SK-N-SH (cell line): ENCODE measurements around the gene WIPF2. TPM values are rescaled to one million over a fixed set of nuclear protein-coding genes. Genes with fewer than 3 reads are reported as not detected.

ENCODE experiments used
- CTCF ChIA-PET: fragments of 300-600, 350-600 bp; formaldehyde crosslinking; extraction: SDS; loops from one replicate; lab custom pipeline; 2021; lab: Yijun Ruan, JAX
- POLR2A ChIA-PET: fragments of 350-600 bp; sonication (Branson Sonifier 250); formaldehyde crosslinking; extraction: SDS; loops from one replicate; lab custom pipeline; 2020; ENCODE audit warnings: antibody characterized with exemption, inconsistent platforms; lab: Yijun Ruan, JAX
- DNase-seq: peaks from one replicate; pipeline ENCODE4 v3.0.0; 2012
- H2AFZ ChIP-seq: fragments of 200-600 bp; sonication (generic); 2 replicates; pipeline ENCODE4 v1.8.1; 2016; ENCODE audit warnings: antibody characterized with exemption, mild to moderate bottlenecking, low read depth
- H3F3A ChIP-seq: fragments of 200-600 bp; sonication (generic); replicated peaks from 2 replicates; pipeline ENCODE3; 2016; ENCODE audit warnings: antibody characterized with exemption, mild to moderate bottlenecking; ENCODE audit not compliant: insufficient read depth
- H3K27ac ChIP-seq, 2 experiments: fragments of 200-500 bp in 1 of 2; fragments of 200-600 bp in 1 of 2; sonication (Bioruptor generic) in 1 of 2; sonication (generic), shearing (Covaris generic) in 1 of 2; 2 replicates each; pipeline versions ENCODE4 v1.5.1 to v1.6.1; 2014 to 2016; ENCODE audit warnings: low read depth in 2 of 2, inconsistent platforms in 1 of 2, low read length in 1 of 2, mild to moderate bottlenecking in 1 of 2, mixed read lengths in 1 of 2
- H3K27me3 ChIP-seq: fragments of 200-600 bp; sonication (generic), shearing (Covaris generic); 2 replicates; pipeline ENCODE4 v1.6.1; 2016; ENCODE audit warnings: mixed run types; ENCODE audit not compliant: insufficient read depth
- H3K36me3 ChIP-seq, 2 experiments: fragments of 200-500 bp in 1 of 2; fragments of 200-600 bp in 1 of 2; sonication (Bioruptor generic) in 1 of 2; sonication (generic) in 1 of 2; replicated peaks in 1 of 2; 2 replicates each; pipeline versions ENCODE3 to v1.5.1; 2014 to 2016; ENCODE audit warnings: low read length in 1 of 2, mild to moderate bottlenecking in 1 of 2; ENCODE audit not compliant: insufficient read depth in 2 of 2, control insufficient read depth in 1 of 2
- H3K4me1 ChIP-seq, 2 experiments: fragments of 200-500 bp in 1 of 2; fragments of 200-600 bp in 1 of 2; sonication (Bioruptor generic) in 1 of 2; sonication (generic), shearing (Covaris generic) in 1 of 2; 2 replicates each; pipeline versions ENCODE4 v1.5.1 to v1.6.1; 2014 to 2016; ENCODE audit warnings: low read depth in 1 of 2, low read length in 1 of 2, mixed run types in 1 of 2; ENCODE audit not compliant: insufficient read depth in 2 of 2, control insufficient read depth in 1 of 2
- H3K4me2 ChIP-seq: fragments of 200-600 bp; sonication (generic), shearing (Covaris generic); 2 replicates; pipeline ENCODE4 v1.6.1; 2017; ENCODE audit warnings: mixed run types
- H3K4me3 ChIP-seq, 2 experiments: fragments of 200-500 bp in 1 of 2; fragments of 200-600 bp in 1 of 2; sonication (Bioruptor generic) in 1 of 2; sonication (generic), shearing (Covaris generic) in 1 of 2; 2 replicates each; pipeline versions ENCODE4 v1.5.1 to v1.8.1; 2014 to 2016; ENCODE audit warnings: low read depth in 2 of 2, inconsistent platforms in 1 of 2, low read length in 1 of 2, mild to moderate bottlenecking in 1 of 2, mixed read lengths in 1 of 2, moderate library complexity in 1 of 2
- H3K79me2 ChIP-seq: fragments of 200-600 bp; sonication (generic); 2 replicates; pipeline ENCODE4 v1.8.1; 2017; ENCODE audit warnings: mild to moderate bottlenecking; ENCODE audit not compliant: insufficient read depth
- H3K9ac ChIP-seq: fragments of 200-600 bp; sonication (generic); 2 replicates; pipeline ENCODE4 v1.6.1; 2017; ENCODE audit warnings: mixed run types
- H3K9me2 ChIP-seq: fragments of 200-600 bp; sonication (generic); 2 replicates; pipeline ENCODE4 v1.6.1; 2017; ENCODE audit warnings: mixed run types
- H3K9me3 ChIP-seq: fragments of 200-600 bp; sonication (generic); 2 replicates; pipeline ENCODE4 v1.6.1; 2017; ENCODE audit warnings: mixed run types, mild to moderate bottlenecking, moderate library complexity
- H4K20me1 ChIP-seq: fragments of 200-600 bp; sonication (generic); 2 replicates; pipeline ENCODE4 v1.6.1; 2017; ENCODE audit warnings: mild to moderate bottlenecking, mixed run types; ENCODE audit not compliant: insufficient read depth
- CHD2 ChIP-seq: fragments of 150-350 bp; IDR thresholded peaks from 2 replicates; pipeline ENCODE4 v1.6.1; 2018; ENCODE audit warnings: low read length; ENCODE audit not compliant: partially characterized antibody
- EP300 ChIP-seq, 2 experiments: IDR thresholded peaks; 2 replicates each; pipeline versions ENCODE4 v1.4.0 to v1.6.1; 2012; ENCODE audit warnings: borderline replicate concordance in 1 of 2, low read depth in 1 of 2, low read length in 1 of 2
- FOSL2 ChIP-seq: IDR thresholded peaks from 2 replicates; pipeline ENCODE4 v1.4.0; 2012; ENCODE audit warnings: low read depth, mild to moderate bottlenecking, moderate library complexity, borderline replicate concordance
- FOXM1 ChIP-seq: IDR thresholded peaks from 2 replicates; pipeline ENCODE4 v1.4.0; 2012; ENCODE audit warnings: low read depth, mild to moderate bottlenecking
- GABPA ChIP-seq: IDR thresholded peaks from 2 replicates; pipeline ENCODE4 v1.4.0; 2012; ENCODE audit warnings: low read depth, mild to moderate bottlenecking
- MXI1 ChIP-seq: IDR thresholded peaks from 2 replicates; pipeline ENCODE4 v1.6.1; 2012; ENCODE audit warnings: mild to moderate bottlenecking, low read depth, low read length, improper control_type of control experiment
- NFIC ChIP-seq: IDR thresholded peaks from 2 replicates; pipeline ENCODE4 v1.4.0; 2012; ENCODE audit warnings: borderline replicate concordance
- POLR2AphosphoS5 ChIP-seq: IDR thresholded peaks from 2 replicates; pipeline ENCODE4 v1.6.1; 2012; ENCODE audit warnings: low read depth, low read length
- RCOR1 ChIP-seq: fragments of 150-350 bp; IDR thresholded peaks from 2 replicates; pipeline ENCODE4 v1.6.1; 2017; ENCODE audit warnings: antibody characterized with exemption, low read length
- REST ChIP-seq: IDR thresholded peaks from 2 replicates; pipeline ENCODE4 v1.6.1; 2012; ENCODE audit warnings: mild to moderate bottlenecking, low read depth, low read length, moderate library complexity
- RXRA ChIP-seq: IDR thresholded peaks from 2 replicates; pipeline ENCODE4 v1.4.0; 2012; ENCODE audit warnings: low read depth, mild to moderate bottlenecking, borderline replicate concordance
- SIN3A ChIP-seq: IDR thresholded peaks from 2 replicates; pipeline ENCODE4 v1.6.1; 2012; ENCODE audit warnings: low read depth, mild to moderate bottlenecking, low read length, moderate library complexity, borderline replicate concordance
- TEAD4 ChIP-seq: IDR thresholded peaks from 2 replicates; pipeline ENCODE4 v1.4.0; 2012; ENCODE audit warnings: mild to moderate bottlenecking, borderline replicate concordance; ENCODE audit not compliant: insufficient read depth
- ZBTB33 ChIP-seq: IDR thresholded peaks from 2 replicates; pipeline ENCODE4 v1.4.0; 2012; ENCODE audit warnings: low read depth, borderline replicate concordance
- WGBS: methylation state at CpG from one replicate; pipeline ENCODE4 v1.1.6; 2017; ENCODE audit warnings: low lambda C conversion rate; 5-methylcytosine and 5-hydroxymethylcytosine counted together
- polyA plus RNA-seq, 3 experiments: library from polyadenylated mRNA; depleted of rRNA; stranded (reverse); fragments of >200 nt; gene quantifications; 2 replicates each; pipeline ENCODE4 v1.2.3, GENCODE V29; 2012
- TF ChIP-seq, protein P1 (sequence below): fragments of 150-350 bp; IDR thresholded peaks from 2 replicates; pipeline ENCODE4 v1.6.1; 2016; ENCODE audit warnings: mild to moderate bottlenecking, low read depth, low read length
- TF ChIP-seq, protein P2 (sequence below): IDR thresholded peaks from 2 replicates; pipeline ENCODE4; 2012
- TF ChIP-seq, protein P3 (sequence below): IDR thresholded peaks from 2 replicates; pipeline ENCODE4 v1.4.0; 2012; ENCODE audit warnings: low read depth

WIPF2 gene
- polyA plus RNA-seq, 1 of the 3 experiments (the other 2 are of a cell fraction), result 6.8 TPM

- Histone ChIP-seq H3K4me3 (no peak overlapping the region), H3K4me2 (no peak overlapping the region), H3K27ac (no peak overlapping the region), H3F3A (peaks cover 12% of the 10 kb centered on the region), H3K9me2 (no peaks in the 10 kb centered on the region), H2AFZ (no peak overlapping the region), H3K27me3 (no peaks in the 10 kb centered on the region), H3K9me3 (no peaks in the 10 kb centered on the region), H3K79me2 (no peaks in the 10 kb centered on the region), H3K9ac (no peak overlapping the region), H4K20me1 (no peaks in the 10 kb centered on the region), H3K4me1 (peaks cover 6 to 23% of the 10 kb centered on the region in 2 experiments; a peak in 1 of 4 replicates), H3K36me3 (peaks cover 0 to 3% of the 10 kb centered on the region in 2 experiments)
- ChIA-PET CTCF (interaction anchor here (10.6 kb wide), 1 partner anchor 10 kb away, joined by 94 read pairs; no protein-coding TSS in a partner anchor), POLR2A (interaction anchor here (1.0 kb wide), 1 partner anchor 9 kb away, joined by 5 read pairs; no protein-coding TSS in a partner anchor)
- TF ChIP-seq SIN3A (no peak), NFIC (no peak), GABPA (no peak), CHD2 (no peak), RXRA (no peak), REST (no peak), TEAD4 (no peak), POLR2AphosphoS5 (no peak), FOSL2 (no peak), EP300 (IDR thresholded peaks at IDR 0.05; ENCODE audit: borderline replicate concordance in 1 of 2, low read depth in 1 of 2, low read length in 1 of 2) (no peak), FOXM1 (no peak), ZBTB33 (no peak), MXI1 (no peak), RCOR1 (no peak)
- TF ChIP-seq, protein P1, sequence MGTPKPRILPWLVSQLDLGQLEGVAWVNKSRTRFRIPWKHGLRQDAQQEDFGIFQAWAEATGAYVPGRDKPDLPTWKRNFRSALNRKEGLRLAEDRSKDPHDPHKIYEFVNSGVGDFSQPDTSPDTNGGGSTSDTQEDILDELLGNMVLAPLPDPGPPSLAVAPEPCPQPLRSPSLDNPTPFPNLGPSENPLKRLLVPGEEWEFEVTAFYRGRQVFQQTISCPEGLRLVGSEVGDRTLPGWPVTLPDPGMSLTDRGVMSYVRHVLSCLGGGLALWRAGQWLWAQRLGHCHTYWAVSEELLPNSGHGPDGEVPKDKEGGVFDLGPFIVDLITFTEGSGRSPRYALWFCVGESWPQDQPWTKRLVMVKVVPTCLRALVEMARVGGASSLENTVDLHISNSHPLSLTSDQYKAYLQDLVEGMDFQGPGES, result no peak
- TF ChIP-seq, protein P2, sequence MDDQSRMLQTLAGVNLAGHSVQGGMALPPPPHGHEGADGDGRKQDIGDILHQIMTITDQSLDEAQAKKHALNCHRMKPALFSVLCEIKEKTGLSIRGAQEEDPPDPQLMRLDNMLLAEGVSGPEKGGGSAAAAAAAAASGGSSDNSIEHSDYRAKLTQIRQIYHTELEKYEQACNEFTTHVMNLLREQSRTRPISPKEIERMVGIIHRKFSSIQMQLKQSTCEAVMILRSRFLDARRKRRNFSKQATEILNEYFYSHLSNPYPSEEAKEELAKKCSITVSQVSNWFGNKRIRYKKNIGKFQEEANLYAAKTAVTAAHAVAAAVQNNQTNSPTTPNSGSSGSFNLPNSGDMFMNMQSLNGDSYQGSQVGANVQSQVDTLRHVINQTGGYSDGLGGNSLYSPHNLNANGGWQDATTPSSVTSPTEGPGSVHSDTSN, result no peak
- TF ChIP-seq, protein P3, sequence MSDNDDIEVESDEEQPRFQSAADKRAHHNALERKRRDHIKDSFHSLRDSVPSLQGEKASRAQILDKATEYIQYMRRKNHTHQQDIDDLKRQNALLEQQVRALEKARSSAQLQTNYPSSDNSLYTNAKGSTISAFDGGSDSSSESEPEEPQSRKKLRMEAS, result no peak
- DNase-seq, result no peak
- 89% methylated on average over 6 of the region's 6 CpGs for WGBS
These were observed 36.5 kb upstream of the WIPF2 start for GRCh38 chr17:40182606-40183005.
